SU-DHL-6 (cell line): Measurements from ENCODE around the gene ABCC3.

Source experiments
- CTCF ChIP-seq: fragments of 200-600 bp; sonication (generic); IDR thresholded peaks from one replicate; pipeline ENCODE4 v1.5.1; 2017; ENCODE audit warnings: antibody characterized with exemption, mild to moderate bottlenecking, low read length, moderate library complexity; ENCODE audit not compliant: insufficient read depth, poor library complexity, severe bottlenecking
- EZH2phosphoT487 ChIP-seq: fragments of 200-600 bp; sonication (generic), shearing (Covaris generic); conservative IDR thresholded peaks from 2 replicates; pipeline ENCODE4 v1.6.1; 2018; ENCODE audit warnings: mild to moderate bottlenecking, antibody characterized with exemption, low read length, moderate library complexity, mixed read lengths

DNA sequence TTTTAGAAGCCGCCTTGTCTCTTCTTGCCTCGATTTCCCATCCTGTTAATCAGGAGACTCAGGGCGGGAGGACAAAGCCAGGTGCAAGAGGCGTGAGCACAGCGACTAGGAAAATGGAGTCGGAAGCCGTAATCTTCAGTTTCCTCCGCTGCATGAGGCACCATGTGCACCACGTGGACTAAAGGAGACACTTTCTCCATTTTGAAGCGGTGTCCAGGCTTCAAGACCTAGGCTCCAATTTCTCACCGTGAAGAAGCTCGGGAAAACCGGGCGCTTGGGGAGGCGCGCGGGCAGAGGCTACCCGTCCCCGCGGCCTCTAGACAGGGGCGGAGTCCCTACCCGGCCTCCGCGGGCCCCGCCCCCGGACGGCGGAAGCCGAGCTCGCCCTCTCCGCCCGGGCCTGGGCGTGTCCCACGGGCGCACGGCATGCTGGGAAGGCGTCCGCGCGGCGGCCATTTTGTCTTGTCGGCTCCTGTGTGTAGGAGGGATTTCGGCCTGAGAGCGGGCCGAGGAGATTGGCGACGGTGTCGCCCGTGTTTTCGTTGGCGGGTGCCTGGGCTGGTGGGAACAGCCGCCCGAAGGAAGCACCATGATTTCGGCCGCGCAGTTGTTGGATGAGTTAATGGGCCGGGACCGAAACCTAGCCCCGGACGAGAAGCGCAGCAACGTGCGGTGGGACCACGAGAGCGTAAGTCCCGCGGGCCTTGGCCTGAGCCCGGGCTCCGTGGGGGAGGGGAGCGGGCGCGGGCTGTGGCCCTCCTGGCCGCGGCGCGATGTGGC is 84.7 kb downstream of the ABCC3 start, which contains the start of gene LUC7L3:
- TF ChIP-seq CTCF (no peak), EZH2phosphoT487 (no peak)
